ENCODE data around the gene INTS11. TPM values are rescaled to one million over a fixed set of nuclear protein-coding genes. Genes with fewer than 3 reads are reported as not detected.

INTS11 gene
- total and polyA plus RNA-seq, 7 experiments from 2014 or later: 62.8 to 187 (median 134) TPM

DNA sequence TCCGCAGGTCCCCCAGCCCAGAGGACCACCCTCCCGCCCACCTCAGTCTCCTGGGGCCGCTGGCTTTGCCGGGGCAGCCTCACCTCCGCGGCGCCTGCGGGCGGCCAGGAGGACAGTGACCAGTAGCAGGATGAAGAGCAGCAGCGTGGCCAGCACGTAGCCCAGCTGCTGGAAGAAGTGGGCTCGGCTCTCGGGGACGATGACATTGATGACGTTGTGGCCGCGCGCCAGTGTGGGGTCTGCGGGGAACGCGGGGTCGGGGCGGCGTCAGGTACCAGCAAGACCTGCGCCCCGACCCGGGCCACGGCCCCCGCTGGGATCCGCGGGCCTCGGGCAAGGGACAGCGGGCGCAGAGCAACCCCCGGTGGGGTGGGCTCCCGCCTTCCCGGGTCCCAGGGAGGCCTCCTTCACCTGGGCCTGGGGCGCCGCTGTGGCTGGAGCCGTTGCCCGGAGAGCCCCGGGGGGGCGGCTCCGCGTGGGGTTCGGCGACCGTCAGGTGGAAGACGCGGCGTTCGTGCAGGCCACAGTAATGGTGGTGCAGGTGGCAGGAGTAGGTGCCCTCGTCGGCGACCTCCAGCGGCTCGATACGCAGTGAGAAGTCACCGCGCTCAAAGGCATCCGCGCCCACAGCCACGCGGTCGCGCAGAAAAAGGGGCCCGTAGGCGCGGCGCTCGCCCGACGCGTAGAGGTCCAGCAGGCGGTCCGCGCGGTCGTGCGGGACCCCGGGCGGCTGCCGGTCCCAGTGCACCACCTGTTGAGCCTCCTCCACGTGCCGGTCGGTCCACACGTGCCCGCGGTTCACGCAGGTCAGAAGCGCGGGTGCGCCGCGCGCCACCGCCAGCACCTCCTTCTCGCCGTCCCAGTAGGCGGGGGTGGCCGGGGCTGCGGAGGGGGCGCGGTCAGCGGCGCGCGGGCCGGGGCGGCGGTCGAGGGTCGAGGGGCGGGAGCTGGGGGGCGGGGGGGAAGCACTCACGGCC, 30.1 kb upstream of the INTS11 start:
- DNase-seq: peak in 1 of 9 donors; percentile 32

GRCh38 chr1:1353389-1354151, 29.1 kb upstream of the INTS11 start:
- intact Hi-C loops (cut with micrococcal nuclease): no loop called here
- Histone ChIP-seq H3K27me3 (ENCODE audit: control insufficient read depth in 2 of 2, insufficient read depth in 2 of 2, low read length in 2 of 2) (peaks cover 0 to 9% of the 10 kb centered on the region in 2 donors), H3K9me3 (ENCODE audit: control insufficient read depth in 2 of 3, low read length in 3 of 3) (no peaks in the 10 kb centered on the region), H3K36me3 (ENCODE audit: control insufficient read depth in 2 of 3, insufficient read depth in 3 of 3, low read length in 3 of 3) (no peaks in the 10 kb centered on the region), H3K4me3 (ENCODE audit: low read length) (no peak overlapping the region), H3K27ac (ENCODE audit: low read depth, low read length) (no peak overlapping the region), H3K4me1 (ENCODE audit: control insufficient read depth in 2 of 2, insufficient read depth in 2 of 2, low read length in 2 of 2) (peaks cover 0 to 12% of the 10 kb centered on the region in 2 donors)
- peaks cover 0 to 3% (median 0%) of the 10 kb centered on the region in 11 donors for H3K9me3 Mint-ChIP-seq
- DNase-seq (no peak), ATAC-seq (no peak)
- peaks cover 0 to 20% (median 11%) of the 10 kb centered on the region in 7 donors for H3K4me1 Mint-ChIP-seq
- CTCF ChIA-PET: no interaction called here
- H3K27ac Mint-ChIP-seq: peak overlapping the region in 1 of 9 donors; percentile 25
- peak overlapping the region in 7 of 10 donors; percentile 6 to 84 (median 41) for H3K4me3 Mint-ChIP-seq
- peaks cover 0 to 2% (median 0%) of the 10 kb centered on the region in 5 donors for H3K36me3 Mint-ChIP-seq
- peaks cover 0 to 31% (median 9%) of the 10 kb centered on the region in 5 donors for H3K27me3 Mint-ChIP-seq
- POLR2A ChIA-PET: interaction anchor here (0.7 to 2.8 kb wide), 7 partner anchors 16 to 251 kb away, joined by 3 to 9 read pairs (median 3); partner anchors contain the start of gene AURKAIP1

More for the DNA sequence above, 30.1 kb upstream of the INTS11 start:
- Mint-ChIP-seq H3K9me3 (peaks cover 0 to 3% (median 0%) of the 10 kb centered on the region in 11 donors), H3K27ac (peak overlapping the region in 1 of 9 donors; percentile 30), H3K36me3 (peaks cover 0 to 2% (median 0%) of the 10 kb centered on the region in 5 donors), H3K4me1 (peaks cover 5 to 28% (median 19%) of the 10 kb centered on the region in 7 donors), H3K4me3 (peak overlapping the region in 7 of 10 donors; percentile 32 to 84 (median 56)), H3K27me3 (peaks cover 0 to 34% (median 11%) of the 10 kb centered on the region in 5 donors)
- Histone ChIP-seq H3K9me3 (ENCODE audit: control insufficient read depth in 2 of 3, low read length in 3 of 3) (no peaks in the 10 kb centered on the region), H3K27me3 (ENCODE audit: control insufficient read depth in 2 of 2, insufficient read depth in 2 of 2, low read length in 2 of 2) (peaks cover 0 to 9% of the 10 kb centered on the region in 2 donors), H3K4me3 (ENCODE audit: low read length) (no peak overlapping the region), H3K4me1 (ENCODE audit: control insufficient read depth in 2 of 2, insufficient read depth in 2 of 2, low read length in 2 of 2) (peaks cover 0 to 18% of the 10 kb centered on the region in 2 donors), H3K36me3 (ENCODE audit: control insufficient read depth in 2 of 3, insufficient read depth in 3 of 3, low read length in 3 of 3) (no peaks in the 10 kb centered on the region), H3K27ac (ENCODE audit: low read depth, low read length) (no peak overlapping the region)
- ATAC-seq: no peak
- intact Hi-C loops (cut with micrococcal nuclease): no loop called here
- POLR2A ChIA-PET: interaction anchor here (0.6 to 1.2 kb wide), 7 partner anchors 16 to 252 kb away, joined by 3 to 5 read pairs (median 3); no protein-coding TSS in a partner anchor
- CTCF ChIA-PET: no interaction called here

- intact Hi-C loops (cut with micrococcal nuclease): no loop called here
- peak overlapping the region in 5 of 9 donors; percentile 8 to 86 (median 51) for H3K27ac Mint-ChIP-seq
- POLR2A ChIA-PET: interaction anchor here (0.8 to 2.8 kb wide), 4 partner anchors 12 to 21 kb away, joined by 3 to 13 read pairs (median 6); partner anchors contain the start of gene AURKAIP1
These were observed 28.4 kb upstream of the INTS11 start for GRCh38 chr1:1352786-1353388.

DNA sequence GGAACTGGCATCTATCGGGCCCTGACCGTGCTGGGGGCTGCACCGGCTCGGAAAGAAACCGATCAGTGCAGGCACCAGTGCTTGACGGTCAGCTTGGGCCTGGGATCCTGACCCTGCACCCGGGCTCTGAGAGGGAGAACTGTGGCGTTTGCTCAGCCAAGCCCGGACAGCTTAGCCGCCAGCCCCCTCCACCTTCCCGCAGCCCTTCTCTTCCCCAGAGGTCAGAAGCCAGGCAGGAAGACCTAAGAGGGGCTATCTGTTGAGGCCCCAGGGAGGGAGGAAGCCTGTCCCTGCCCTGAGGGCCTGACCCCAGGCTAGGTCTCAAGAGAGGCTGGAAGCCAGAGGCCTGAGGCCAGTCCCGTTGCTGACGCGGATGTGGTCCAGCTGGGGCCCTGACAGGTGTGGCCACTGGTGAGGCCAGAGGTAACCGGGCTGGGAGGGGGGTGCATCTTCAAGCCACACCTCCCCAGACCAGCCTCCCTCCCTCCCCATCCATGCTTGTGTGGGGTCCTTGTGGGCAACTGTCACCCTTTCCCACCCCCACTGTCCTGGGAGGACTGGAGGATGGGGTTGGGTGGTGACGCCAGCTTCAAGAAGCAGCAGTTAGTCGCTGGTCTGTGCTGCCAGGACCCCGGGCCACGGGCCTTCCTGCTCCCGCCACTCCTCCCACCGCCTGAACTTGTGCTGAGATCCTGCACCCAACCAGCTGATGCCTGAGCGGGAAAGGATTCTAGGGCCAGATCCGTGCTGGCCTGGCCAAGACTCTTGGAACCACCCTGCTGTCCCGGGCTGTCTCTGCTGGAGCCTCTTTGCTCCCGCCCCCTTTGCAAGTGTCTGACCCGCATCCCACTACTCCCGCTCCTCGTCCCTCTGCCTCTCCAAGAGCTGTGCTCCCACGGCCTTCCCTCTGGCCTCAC, 27.3 kb upstream of the INTS11 start:
- ATAC-seq (no peak), DNase-seq (no peak)
- CTCF ChIA-PET: interaction anchor here (0.7 to 1.2 kb wide), 3 partner anchors 18 to 89 kb away, joined by 3 to 4 read pairs (median 3); no protein-coding TSS in a partner anchor

More at GRCh38 chr1:1352786-1353388, 28.4 kb upstream of the INTS11 start:
- Mint-ChIP-seq H3K4me1 (peaks cover 0 to 20% (median 15%) of the 10 kb centered on the region in 7 donors), H3K9me3 (peaks cover 0 to 3% (median 0%) of the 10 kb centered on the region in 11 donors), H3K4me3 (peak overlapping the region; percentile 25 to 85 (median 58)), H3K27me3 (peaks cover 0 to 31% (median 9%) of the 10 kb centered on the region in 5 donors), H3K36me3 (peaks cover 0 to 2% (median 0%) of the 10 kb centered on the region in 5 donors)
- Histone ChIP-seq H3K9me3 (ENCODE audit: control insufficient read depth in 2 of 3, low read length in 3 of 3) (no peaks in the 10 kb centered on the region), H3K36me3 (ENCODE audit: control insufficient read depth in 2 of 3, insufficient read depth in 3 of 3, low read length in 3 of 3) (no peaks in the 10 kb centered on the region), H3K4me1 (ENCODE audit: control insufficient read depth in 2 of 2, insufficient read depth in 2 of 2, low read length in 2 of 2) (peaks cover 0 to 16% of the 10 kb centered on the region in 2 donors), H3K4me3 (ENCODE audit: low read length) (no peak overlapping the region), H3K27ac (ENCODE audit: low read depth, low read length) (no peak overlapping the region), H3K27me3 (ENCODE audit: control insufficient read depth in 2 of 2, insufficient read depth in 2 of 2, low read length in 2 of 2) (peaks cover 0 to 8% of the 10 kb centered on the region in 2 donors)
- CTCF ChIA-PET: no interaction called here
- DNase-seq: no peak
- ATAC-seq: no peak

DNA sequence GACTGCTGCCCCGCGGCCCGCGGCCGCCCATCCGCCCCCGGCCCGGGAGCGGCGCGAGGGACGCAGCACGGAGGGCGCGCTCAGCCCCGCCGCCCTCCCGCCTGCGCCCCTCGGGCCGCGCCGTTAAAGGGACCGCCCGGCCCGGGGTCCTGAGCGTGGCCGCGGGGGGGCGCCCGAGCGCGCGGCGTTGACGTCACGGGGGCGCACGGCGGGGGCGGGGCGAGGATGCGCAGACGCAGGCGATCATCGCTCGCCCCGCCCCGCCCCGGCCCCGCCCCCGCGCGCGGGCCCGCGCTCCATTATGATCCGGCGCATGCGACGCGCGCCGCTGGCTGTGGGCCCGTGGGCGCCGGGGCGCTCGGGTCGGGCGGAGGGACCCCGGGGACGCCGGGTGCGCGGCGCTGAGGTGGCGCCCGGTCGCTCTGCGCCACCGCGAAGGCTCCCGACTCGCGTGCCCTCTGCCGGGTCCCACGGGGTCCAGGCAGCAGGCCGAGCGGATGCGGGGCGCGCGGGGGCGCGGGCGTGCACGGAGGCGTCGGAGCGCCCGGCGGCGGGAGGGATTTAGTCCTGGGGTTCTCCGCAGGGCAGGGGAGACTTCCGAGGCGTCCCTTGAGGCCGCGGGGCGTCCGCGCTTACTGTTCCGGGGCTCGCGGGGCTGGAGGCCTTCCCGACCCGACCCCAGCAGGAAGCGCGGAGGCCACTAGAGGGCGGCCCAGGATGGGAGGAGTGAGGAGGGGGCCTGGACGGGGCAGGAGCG, 25.0 kb upstream of the INTS11 start, which contains the start of gene DVL1:
Gene DVL1 (minus strand): TSS at position 163 of the 757 bp plus-strand sequence. CDS start 353 bp downstream, outside the sequence.
- Mint-ChIP-seq H3K9me3 (peaks cover 0 to 3% (median 0%) of the 10 kb centered on the region in 11 donors), H3K27me3 (peaks cover 0 to 24% (median 9%) of the 10 kb centered on the region in 5 donors), H3K27ac (peak within 1 kb of the TSS in 5 of 9 donors; percentile 34 to 76 (median 56)), H3K4me3 (peak within 1 kb of the TSS; percentile 40 to 85 (median 76)), H3K4me1 (peaks cover 13 to 34% (median 29%) of the 10 kb centered on the region in 7 donors), H3K36me3 (peaks cover 0 to 2% (median 0%) of the 10 kb centered on the region in 5 donors)
- Histone ChIP-seq H3K4me3 (ENCODE audit: low read length) (peak within 1 kb of the TSS; percentile 56), H3K27me3 (ENCODE audit: control insufficient read depth in 2 of 2, insufficient read depth in 2 of 2, low read length in 2 of 2) (peaks cover 0 to 6% of the 10 kb centered on the region in 2 donors), H3K9me3 (ENCODE audit: control insufficient read depth in 2 of 3, low read length in 3 of 3) (no peaks in the 10 kb centered on the region), H3K4me1 (ENCODE audit: control insufficient read depth in 2 of 2, insufficient read depth in 2 of 2, low read length in 2 of 2) (peaks cover 0 to 19% of the 10 kb centered on the region in 2 donors), H3K36me3 (ENCODE audit: control insufficient read depth in 2 of 3, insufficient read depth in 3 of 3, low read length in 3 of 3) (no peaks in the 10 kb centered on the region), H3K27ac (ENCODE audit: low read depth, low read length) (peak within 1 kb of the TSS; percentile 92)
- DNase-seq (peak; percentile 51 to 86 (median 78)), ATAC-seq (peak; percentile 94)
- ChIA-PET POLR2A (interaction anchor here (2.2 kb wide), 1 partner anchor 26 kb away, joined by 15 read pairs; the partner anchor contains the start of gene AURKAIP1), CTCF (no interaction called here)
- intact Hi-C loops (cut with micrococcal nuclease): loop anchor here (1.0 kb wide), 6 partner anchors 22 to 92 kb away; partner anchors contain the start of genes CPTP (in 1 of the 2), INTS11 (in 1 of the 2) and PUSL1 (in 1 of the 2)

More for the DNA sequence above, 27.3 kb upstream of the INTS11 start:
- intact Hi-C loops (cut with micrococcal nuclease): no loop called here
- peaks cover 0 to 3% (median 0%) of the 10 kb centered on the region in 11 donors for H3K9me3 Mint-ChIP-seq
- POLR2A ChIA-PET: interaction anchor here (0.8 to 2.8 kb wide), 4 partner anchors 14 to 23 kb away, joined by 3 to 13 read pairs (median 6); partner anchors contain the start of gene AURKAIP1
- H3K4me1 Mint-ChIP-seq: peaks cover 10 to 31% (median 24%) of the 10 kb centered on the region in 7 donors
- H3K36me3 ChIP-seq (ENCODE audit: control insufficient read depth in 2 of 3, insufficient read depth in 3 of 3, low read length in 3 of 3): no peaks in the 10 kb centered on the region
- H3K27me3 Mint-ChIP-seq: peaks cover 0 to 26% (median 9%) of the 10 kb centered on the region in 5 donors
- peaks cover 0 to 2% (median 0%) of the 10 kb centered on the region in 5 donors for H3K36me3 Mint-ChIP-seq
- no peak overlapping the region for H3K27ac ChIP-seq (ENCODE audit: low read depth, low read length)
- peaks cover 0 to 19% of the 10 kb centered on the region in 2 donors for H3K4me1 ChIP-seq (ENCODE audit: control insufficient read depth in 2 of 2, insufficient read depth in 2 of 2, low read length in 2 of 2)
- no peaks in the 10 kb centered on the region for H3K9me3 ChIP-seq (ENCODE audit: control insufficient read depth in 2 of 3, low read length in 3 of 3)
- H3K27ac Mint-ChIP-seq: peak overlapping the region in 6 of 9 donors; percentile 48 to 86 (median 66)
- H3K4me3 ChIP-seq (ENCODE audit: low read length): no peak overlapping the region
- peaks cover 0 to 6% of the 10 kb centered on the region in 2 donors for H3K27me3 ChIP-seq (ENCODE audit: control insufficient read depth in 2 of 2, insufficient read depth in 2 of 2, low read length in 2 of 2)
- peak overlapping the region; percentile 31 to 85 (median 70) for H3K4me3 Mint-ChIP-seq

All from naive thymus-derived CD4-positive, alpha-beta T cell (primary cell).